ENCODE measurements around the gene ANKRD29.

The ANKRD29 gene

GRCh38 chr18:23632615-23633014 lies 30.1 kb downstream of the ANKRD29 start:
- no peak overlapping the region for H3K27ac ChIP-seq
- TF ChIP-seq CTCF (IDR thresholded peaks at IDR 0.05): no peak
- H3K36me3 ChIP-seq (ENCODE audit: control insufficient read depth, insufficient read depth, low read length): no peaks in the 10 kb centered on the region
- H3K27me3 ChIP-seq (ENCODE audit: control insufficient read depth, insufficient read depth, low read length): no peaks in the 10 kb centered on the region
- H3K4me3 ChIP-seq (ENCODE audit: low read depth, low read length): no peak overlapping the region
- no peaks in the 10 kb centered on the region for H3K79me2 ChIP-seq
- no peak overlapping the region for H3K9ac ChIP-seq
- no peak overlapping the region for H3K4me2 ChIP-seq (ENCODE audit: low read length)
- H2AFZ ChIP-seq: no peak overlapping the region
- peaks cover 4% of the 10 kb centered on the region for H3K4me1 ChIP-seq
- H3K9me3 ChIP-seq (ENCODE audit: control insufficient read depth, low read length): no peaks in the 10 kb centered on the region

- no peak overlapping the region for H3K4me2 ChIP-seq (ENCODE audit: low read length)
- no peaks in the 10 kb centered on the region for H3K36me3 ChIP-seq (ENCODE audit: control insufficient read depth, insufficient read depth, low read length)
- H3K4me3 ChIP-seq (ENCODE audit: low read depth, low read length): no peak overlapping the region
- H3K9me3 ChIP-seq (ENCODE audit: control insufficient read depth, low read length): no peaks in the 10 kb centered on the region
- no peak overlapping the region for H3K9ac ChIP-seq
- H2AFZ ChIP-seq: no peak overlapping the region
- no peak for TF ChIP-seq CTCF (IDR thresholded peaks at IDR 0.05)
- H3K27ac ChIP-seq: no peak overlapping the region
- H3K79me2 ChIP-seq: no peaks in the 10 kb centered on the region
- H3K4me1 ChIP-seq: peaks cover 13% of the 10 kb centered on the region
- H3K27me3 ChIP-seq (ENCODE audit: control insufficient read depth, insufficient read depth, low read length): no peaks in the 10 kb centered on the region
Observed at GRCh38 chr18:23631746-23632145, 31.0 kb downstream of the ANKRD29 start.

GRCh38 chr18:23631312-23631711 lies 31.4 kb downstream of the ANKRD29 start:
- TF ChIP-seq CTCF (IDR thresholded peaks at IDR 0.05): no peak
- no peak overlapping the region for H3K9ac ChIP-seq
- no peaks in the 10 kb centered on the region for H3K9me3 ChIP-seq (ENCODE audit: control insufficient read depth, low read length)
- no peak overlapping the region for H3K4me2 ChIP-seq (ENCODE audit: low read length)
- H3K27me3 ChIP-seq (ENCODE audit: control insufficient read depth, insufficient read depth, low read length): no peaks in the 10 kb centered on the region
- H3K4me3 ChIP-seq (ENCODE audit: low read depth, low read length): no peak overlapping the region
- H3K36me3 ChIP-seq (ENCODE audit: control insufficient read depth, insufficient read depth, low read length): no peaks in the 10 kb centered on the region
- H3K79me2 ChIP-seq: no peaks in the 10 kb centered on the region
- H3K27ac ChIP-seq: no peak overlapping the region
- H2AFZ ChIP-seq: no peak overlapping the region
- H3K4me1 ChIP-seq: peaks cover 17% of the 10 kb centered on the region

GRCh38 chr18:23629444-23629946 lies 33.2 kb downstream of the ANKRD29 start:
- TF ChIP-seq CTCF (IDR thresholded peaks at IDR 0.05): no peak
- Histone ChIP-seq H3K4me2 (ENCODE audit: low read length) (no peak overlapping the region), H3K27ac (no peak overlapping the region), H3K4me1 (peaks cover 17% of the 10 kb centered on the region), H2AFZ (no peak overlapping the region), H3K27me3 (ENCODE audit: control insufficient read depth, insufficient read depth, low read length) (no peaks in the 10 kb centered on the region), H3K9ac (no peak overlapping the region), H3K79me2 (no peaks in the 10 kb centered on the region), H3K9me3 (ENCODE audit: control insufficient read depth, low read length) (no peaks in the 10 kb centered on the region), H3K36me3 (ENCODE audit: control insufficient read depth, insufficient read depth, low read length) (no peaks in the 10 kb centered on the region), H3K4me3 (ENCODE audit: low read depth, low read length) (no peak overlapping the region)

GRCh38 chr18:23627970-23628369 lies 34.7 kb downstream of the ANKRD29 start:
- no peaks in the 10 kb centered on the region for H3K79me2 ChIP-seq
- no peaks in the 10 kb centered on the region for H3K36me3 ChIP-seq (ENCODE audit: control insufficient read depth, insufficient read depth, low read length)
- no peak overlapping the region for H3K4me3 ChIP-seq (ENCODE audit: low read depth, low read length)
- no peak overlapping the region for H3K9ac ChIP-seq
- H3K27ac ChIP-seq: no peak overlapping the region
- H2AFZ ChIP-seq: no peak overlapping the region
- no peak overlapping the region for H3K4me2 ChIP-seq (ENCODE audit: low read length)
- no peaks in the 10 kb centered on the region for H3K27me3 ChIP-seq (ENCODE audit: control insufficient read depth, insufficient read depth, low read length)
- TF ChIP-seq CTCF (IDR thresholded peaks at IDR 0.05): no peak
- H3K9me3 ChIP-seq (ENCODE audit: control insufficient read depth, low read length): no peaks in the 10 kb centered on the region
- H3K4me1 ChIP-seq: peaks cover 17% of the 10 kb centered on the region

Data from parathyroid adenoma (tissue), 2 donors.